GM10266 (cell line): Measurements from ENCODE around the gene SVEP1.

Experiments
- DNase-seq: peaks from one replicate; pipeline ENCODE4 v3.0.0; 2012; ENCODE audit errors: extremely low spot score
- CTCF ChIP-seq: IDR thresholded peaks from 2 replicates; pipeline ENCODE4 v1.5.1; 2012; ENCODE audit warnings: mild to moderate bottlenecking, low read depth; ENCODE audit not compliant: control insufficient read depth, insufficient read depth; ENCODE audit errors: missing control alignments

Gene SVEP1

GRCh38 chr9:110502842-110503241 lies 76.7 kb downstream of the SVEP1 start:
- DNase-seq, result no peak
- TF ChIP-seq CTCF, result no peak

GRCh38 chr9:110499608-110500007 lies 79.9 kb downstream of the SVEP1 start:
- no peak for TF ChIP-seq CTCF
- DNase-seq, result no peak

- DNase-seq, result no peak
- no peak for TF ChIP-seq CTCF
Observed at GRCh38 chr9:110487196-110487595, 92.3 kb downstream of the SVEP1 start.

- TF ChIP-seq CTCF, result no peak
- no peak for DNase-seq
Observed at GRCh38 chr9:110486218-110486617, 93.3 kb downstream of the SVEP1 start.

- no peak for TF ChIP-seq CTCF
- no peak for DNase-seq
Observed at GRCh38 chr9:110479481-110479880, 100.1 kb downstream of the SVEP1 start.

GRCh38 chr9:110476251-110476650 lies 103.3 kb downstream of the SVEP1 start:
- no peak for TF ChIP-seq CTCF
- no peak for DNase-seq

- TF ChIP-seq CTCF, result no peak
- no peak for DNase-seq
Observed at GRCh38 chr9:110472111-110472510, 107.4 kb downstream of the SVEP1 start.

- no peak for TF ChIP-seq CTCF
- no peak for DNase-seq
Observed at GRCh38 chr9:110468950-110469349, 110.6 kb downstream of the SVEP1 start.
